ENCODE data around the gene CTNND2. TPM values are rescaled to one million over a fixed set of nuclear protein-coding genes. Genes with fewer than 3 reads are reported as not detected.

CTNND2 gene
- total and polyA plus RNA-seq, 10 of the 15 experiments (the other 5 are each of a cell fraction or from before 2014, with no cell fraction given) = 0.02 to 0.16 (median 0.04) TPM; not detected in 7

GRCh38 chr5:11422342-11422741 lies 481.9 kb downstream of the CTNND2 start:
- no peaks in the 10 kb centered on the region for H4K20me1 ChIP-seq (ENCODE audit: control insufficient read depth, insufficient read depth)
- H3K4me2 ChIP-seq (ENCODE audit: control insufficient read depth, insufficient read depth) = no peak overlapping the region
- TF ChIP-seq CHD2 (IDR thresholded peaks at IDR 0.05; ENCODE audit: borderline replicate concordance, low read depth, low read length) (no peak), CREB1 (IDR thresholded peaks at IDR 0.05; ENCODE audit: low read depth) (no peak), USF2 (IDR thresholded peaks at IDR 0.05; ENCODE audit: borderline replicate concordance, low read depth, low read length) (no peak), IKZF1 (conservative IDR thresholded peaks at IDR 0.05) (no peak), RELA (IDR thresholded peaks at IDR 0.05; ENCODE audit: borderline replicate concordance, partially characterized antibody) (no peak), ZSCAN29 (IDR thresholded peaks at IDR 0.05) (no peak), WRNIP1 (IDR thresholded peaks at IDR 0.05; ENCODE audit: borderline replicate concordance, low read depth, low read length) (no peak), TCF3 (IDR thresholded peaks at IDR 0.05; ENCODE audit: borderline replicate concordance, insufficient read depth, low read depth, low read length) (no peak), BCL11A (IDR thresholded peaks at IDR 0.05; ENCODE audit: low read depth, low read length) (no peak), TCF12 (IDR thresholded peaks at IDR 0.05; ENCODE audit: low read depth, low read length) (no peak), BHLHE40 (IDR thresholded peaks at IDR 0.05; ENCODE audit: borderline replicate concordance in 1 of 2, low read depth in 2 of 2, low read length in 1 of 2) (no peak), MAX (IDR thresholded peaks at IDR 0.05; ENCODE audit: low read depth, low read length) (no peak), PRDM15 (CRISPR knock-in tag; IDR thresholded peaks at IDR 0.05) (no peak), NR2C1 (IDR thresholded peaks at IDR 0.05) (no peak), CEBPB (IDR thresholded peaks at IDR 0.05; ENCODE audit: borderline replicate concordance in 1 of 2, low read depth in 2 of 2, low read length in 2 of 2) (no peak), ZNF24 (IDR thresholded peaks at IDR 0.05) (no peak), MLLT1 (IDR thresholded peaks at IDR 0.05) (no peak)
- no TSS peak for BruUV-seq (replicated peaks)
- intact Hi-C loops (cut with micrococcal nuclease; ENCODE audit: unreplicated experiment) (no loop called here), in situ Hi-C loops (cut with MboI) (no loop called here)
- no peaks in the 10 kb centered on the region for H3K4me1 ChIP-seq (ENCODE audit: control insufficient read depth, insufficient read depth, low read length)
- H3K9ac ChIP-seq (ENCODE audit: control insufficient read depth, insufficient read depth, low read length) = no peak overlapping the region
- no peaks in the 10 kb centered on the region for H3K36me3 ChIP-seq (ENCODE audit: control insufficient read depth in 2 of 2, insufficient read depth in 2 of 2, low read length in 1 of 2)
- H2AFZ ChIP-seq (ENCODE audit: control insufficient read depth, low read depth, low read length) = no peak overlapping the region
- no peaks in the 10 kb centered on the region for H3K9me3 ChIP-seq (replicated peaks; ENCODE audit: control insufficient read depth, insufficient read depth, low read length)
- ChIA-PET POLR2A (no interaction called here), RAD21 (ENCODE audit: unreplicated experiment) (no interaction called here), CTCF (no interaction called here), SMC1A (ENCODE audit: uncharacterized antibody, unreplicated experiment) (interaction anchor here (0.8 kb wide), 1 partner anchor 8 kb away, joined by 3 read pairs; no protein-coding TSS in a partner anchor)
- H3K4me3 ChIP-seq = no peak overlapping the region
- WGBS (ENCODE audit: insufficient coverage, insufficient replicate concordance, low lambda C conversion rate, missing lambda C conversion rate) = 26% methylated on average over 6 of the region's 6 CpGs
- no peak overlapping the region for H3K27ac ChIP-seq (ENCODE audit: control insufficient read depth, insufficient read depth)
- no peaks in the 10 kb centered on the region for H3K79me2 ChIP-seq (ENCODE audit: control insufficient read depth, insufficient read depth, low read length)
- no peak for DNase-seq (ENCODE audit: low read depth, low spot score)
- no peaks in the 10 kb centered on the region for H3K27me3 ChIP-seq (replicated peaks in 1 of 2; ENCODE audit: control insufficient read depth in 2 of 2, insufficient read depth in 2 of 2, low read length in 1 of 2)
- ATAC-seq = no peak
- FAIRE-seq = no peak

Data from GM12878 (cell line).